ENCODE measurements around the gene SPATA31D1.

The SPATA31D1 gene

GRCh38 chr9:81971727-81972126, 16.8 kb upstream of the SPATA31D1 start:
- DNase-seq (ENCODE audit: low read depth), result no peak
- no peak overlapping the region for H3K4me3 ChIP-seq (ENCODE audit: low read depth, low read length)
- TF ChIP-seq CTCF (conservative IDR thresholded peaks at IDR 0.05; ENCODE audit: low read depth, low read length), result no peak

DNA sequence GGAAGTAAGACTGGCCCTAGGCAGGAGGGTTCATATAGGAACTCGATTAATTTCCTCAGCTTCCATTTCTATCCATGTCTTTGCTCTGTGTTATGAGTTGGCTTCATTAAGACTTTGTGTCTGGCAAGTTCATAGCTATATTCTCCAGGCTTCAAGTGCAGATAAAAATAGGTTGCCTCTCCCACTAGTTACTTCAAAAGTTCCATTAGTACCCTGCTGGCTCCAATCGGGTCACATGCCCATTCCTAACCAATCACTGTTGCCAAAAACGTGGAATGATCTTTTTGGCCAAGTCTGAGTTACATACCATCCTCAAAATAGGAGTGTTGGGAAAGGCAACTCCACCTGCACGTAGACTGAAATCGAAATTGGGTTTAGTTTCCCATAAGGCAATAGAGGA, 13.8 kb upstream of the SPATA31D1 start:
- no peak for TF ChIP-seq CTCF (conservative IDR thresholded peaks at IDR 0.05; ENCODE audit: low read depth, low read length)
- no peak overlapping the region for H3K4me3 ChIP-seq (ENCODE audit: low read depth, low read length)
- DNase-seq (ENCODE audit: low read depth), result no peak

DNA sequence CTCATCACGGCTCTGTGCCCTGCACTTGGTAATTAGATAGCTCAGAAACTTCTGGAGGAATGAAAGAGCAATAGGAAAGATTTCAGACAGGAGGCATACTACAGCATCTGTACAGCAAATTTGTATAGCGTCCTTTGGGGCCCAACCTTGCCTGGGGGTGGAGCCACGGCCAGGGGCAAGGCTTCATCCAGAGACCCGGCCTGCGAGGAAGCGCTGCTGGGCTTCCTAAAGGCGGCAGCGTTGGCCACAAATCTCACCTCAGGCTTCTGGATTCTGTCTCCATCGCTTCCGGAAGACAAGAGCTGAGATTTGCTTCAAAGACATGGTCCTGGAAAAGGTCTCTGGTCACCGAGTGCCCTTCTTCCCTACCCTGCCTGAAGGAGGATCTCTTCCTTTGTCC, 12.2 kb upstream of the SPATA31D1 start:
- no peak overlapping the region for H3K4me3 ChIP-seq (ENCODE audit: low read depth, low read length)
- no peak for DNase-seq (ENCODE audit: low read depth)
- TF ChIP-seq CTCF (conservative IDR thresholded peaks at IDR 0.05; ENCODE audit: low read depth, low read length), result no peak

GRCh38 chr9:81979196-81979595, 9.4 kb upstream of the SPATA31D1 start:
- DNase-seq (ENCODE audit: low read depth), result no peak
- TF ChIP-seq CTCF (conservative IDR thresholded peaks at IDR 0.05; ENCODE audit: low read depth, low read length), result no peak

GRCh38 chr9:81980568-81980967, 8.0 kb upstream of the SPATA31D1 start:
- DNase-seq (ENCODE audit: low read depth), result no peak
- TF ChIP-seq CTCF (conservative IDR thresholded peaks at IDR 0.05; ENCODE audit: low read depth, low read length), result no peak
- no peak overlapping the region for H3K4me3 ChIP-seq (ENCODE audit: low read depth, low read length)

More at GRCh38 chr9:81979196-81979595, 9.4 kb upstream of the SPATA31D1 start:
- H3K4me3 ChIP-seq (ENCODE audit: low read depth, low read length), result no peak overlapping the region

GRCh38 chr9:81981883-81982282, 6.7 kb upstream of the SPATA31D1 start:
- H3K4me3 ChIP-seq (ENCODE audit: low read depth, low read length), result no peak overlapping the region
- DNase-seq (ENCODE audit: low read depth), result no peak
- no peak for TF ChIP-seq CTCF (conservative IDR thresholded peaks at IDR 0.05; ENCODE audit: low read depth, low read length)

DNA sequence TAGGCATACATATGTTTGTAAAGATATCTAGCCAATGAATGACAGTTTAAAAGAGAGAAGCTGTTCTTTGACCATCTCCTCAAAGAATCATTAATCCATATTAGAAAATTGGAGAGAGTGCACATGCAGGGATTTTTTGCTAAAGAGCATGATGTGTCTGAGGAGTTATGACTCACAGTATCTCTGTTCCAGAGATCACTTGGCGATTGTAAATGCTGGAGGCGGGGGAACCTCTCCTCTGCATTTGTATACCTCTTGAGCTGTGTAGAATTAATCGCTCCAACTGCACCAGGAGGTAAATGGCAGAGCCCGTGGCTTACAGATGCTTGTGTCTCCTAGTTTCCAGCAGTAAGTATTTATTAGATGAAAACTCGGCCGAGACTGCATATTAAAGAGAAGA, 3.6 kb upstream of the SPATA31D1 start:
- DNase-seq (ENCODE audit: low read depth), result peak; percentile 12
- no peak for TF ChIP-seq CTCF (conservative IDR thresholded peaks at IDR 0.05; ENCODE audit: low read depth, low read length)
- no peak overlapping the region for H3K4me3 ChIP-seq (ENCODE audit: low read depth, low read length)

Measured in choroid plexus epithelial cell (primary cell).